T-cell (primary cell): ENCODE data around the gene CDH22. TPM values are rescaled to one million over a fixed set of nuclear protein-coding genes. Genes with fewer than 3 reads are reported as not detected.

Experiments
- ATAC-seq, 4 experiments: fragments of 200-7000 bp in 3 of 4; fragments of 150-1000 bp in 1 of 4; cut with Tn5 transposase; replicated peaks in 1 of 4; 1 replicate in 3 of 4; 2 replicates in 1 of 4; pipeline ENCODE4 v1.10.0; 2021; ENCODE audit warnings: moderate library complexity in 3 of 4, mild to moderate bottlenecking in 2 of 4, moderate number of reproducible peaks in 1 of 4
- CTCF ChIA-PET, 2 donors: fragments of 300-600 bp; sonication (Branson Sonifier 250); formaldehyde crosslinking; loops; one replicate each; lab custom pipeline; 2022; ENCODE audit warnings: antibody characterized with exemption in 2 of 2; lab: Charles Lee
- POLR2A ChIA-PET, 2 donors: fragments of 300-600 bp; sonication (Branson Sonifier 250); formaldehyde crosslinking; loops; one replicate each; lab custom pipeline; 2022; ENCODE audit warnings: antibody characterized with exemption in 2 of 2; lab: Charles Lee
- DNase-seq, 35 experiments: peaks; one replicate each; pipeline versions ENCODE4 v3.0.0 to v3.0.0-alpha.2; 2013 to 2023
- H3K27ac ChIP-seq: one replicate; pipeline ENCODE4 v1.5.1; 2013; ENCODE audit warnings: low read length
- H3K27me3 ChIP-seq, 2 experiments: replicated peaks in 1 of 2; 1 replicate in 1 of 2; 2 replicates in 1 of 2; pipeline versions ENCODE4 v1.6.1 to v1.7.0; 2013; ENCODE audit warnings: low read length in 1 of 2, mixed read lengths in 1 of 2; ENCODE audit not compliant: control insufficient read depth in 2 of 2, insufficient read depth in 2 of 2; ENCODE audit errors: extremely low read depth in 1 of 2
- H3K36me3 ChIP-seq, 2 donors: 1 replicate in 1 of 2; 2 replicates in 1 of 2; pipeline versions ENCODE4 v1.6.1 to v1.7.0; 2013; ENCODE audit warnings: low read length in 1 of 2; ENCODE audit not compliant: control insufficient read depth in 2 of 2, insufficient read depth in 1 of 2; ENCODE audit errors: extremely low read depth in 1 of 2
- H3K4me1 ChIP-seq, 2 experiments: 1 replicate in 1 of 2; 2 replicates in 1 of 2; pipeline versions ENCODE4 v1.6.1 to v1.7.0; 2013; ENCODE audit warnings: low read length in 2 of 2, mixed read lengths in 1 of 2; ENCODE audit not compliant: insufficient read depth in 2 of 2, control insufficient read depth in 1 of 2; ENCODE audit errors: extremely low read depth in 1 of 2
- H3K4me3 ChIP-seq, 2 donors: 1 replicate in 1 of 2; 2 replicates in 1 of 2; pipeline versions ENCODE4 v1.5.1 to v1.7.0; 2013; ENCODE audit warnings: mild to moderate bottlenecking in 2 of 2, low read length in 1 of 2, moderate library complexity in 1 of 2; ENCODE audit not compliant: control insufficient read depth in 1 of 2; ENCODE audit errors: extremely low read depth in 1 of 2
- H3K9me3 ChIP-seq: 2 replicates; pipeline ENCODE4 v1.7.0; 2013
- H3K27ac Mint-ChIP-seq, 2 donors: one replicate each; pipeline ENCODE4 v1.8.0; 2020 to 2021; ENCODE audit warnings: mild to moderate bottlenecking in 2 of 2, mixed read lengths in 2 of 2
- H3K27me3 Mint-ChIP-seq, 2 donors: one replicate each; pipeline ENCODE4 v1.8.0; 2021 to 2022; ENCODE audit warnings: mixed read lengths in 2 of 2
- H3K36me3 Mint-ChIP-seq: one replicate; pipeline ENCODE4 v1.8.0; 2021; ENCODE audit warnings: mixed read lengths
- H3K4me1 Mint-ChIP-seq, 3 donors: one replicate each; pipeline ENCODE4 v1.8.0; 2020 to 2022; ENCODE audit warnings: mixed read lengths in 3 of 3, mild to moderate bottlenecking in 1 of 3
- H3K4me3 Mint-ChIP-seq, 3 donors: one replicate each; pipeline ENCODE4 v1.8.0; 2020 to 2022; ENCODE audit warnings: mild to moderate bottlenecking in 3 of 3, mixed read lengths in 3 of 3, moderate library complexity in 3 of 3
- H3K9me3 Mint-ChIP-seq, 3 donors: one replicate each; pipeline ENCODE4 v1.8.0; 2020 to 2022; ENCODE audit warnings: mixed read lengths in 3 of 3
- WGBS: methylation state at CpG from one replicate; pipeline ENCODE4 v1.1.5; 2013; ENCODE audit warnings: missing lambda C conversion rate; ENCODE audit not compliant: insufficient coverage; 5-methylcytosine and 5-hydroxymethylcytosine counted together
- total RNA-seq, 35 experiments: library from RNA in 6 of 35; stranded (reverse) in 6 of 35; fragments of 120-200 nt in 1 of 35; gene quantifications; one replicate each; pipeline versions ENCODE4 v1.2.1 to v1.2.4 and lab custom pipeline; 2013 to 2026

The CDH22 gene
- total RNA-seq, 5 donors from 2014 or later (not counting 1 experiment from before 2014, with no cell fraction given): not detected

GRCh38 chr20:46211331-46211722 is 97.0 kb downstream of the CDH22 start:
- Mint-ChIP-seq H3K9me3 (no peaks in the 10 kb centered on the region), H3K27ac (no peak overlapping the region), H3K4me1 (peaks cover 3 to 5% (median 4%) of the 10 kb centered on the region in 3 donors), H3K4me3 (no peak overlapping the region), H3K27me3 (peaks cover 43 to 48% of the 10 kb centered on the region in 2 donors), H3K36me3 (no peaks in the 10 kb centered on the region)
- ATAC-seq: no peak
- Histone ChIP-seq H3K27me3 (peaks cover 0 to 53% of the 10 kb centered on the region in 2 experiments), H3K27ac (no peak overlapping the region), H3K36me3 (no peaks in the 10 kb centered on the region), H3K9me3 (no peaks in the 10 kb centered on the region), H3K4me3 (no peak overlapping the region), H3K4me1 (no peaks in the 10 kb centered on the region)
- WGBS: 62% methylated on average over 6 of the region's 8 CpGs
- POLR2A ChIA-PET: no interaction called here
- CTCF ChIA-PET: no interaction called here
- DNase-seq: no peak

GRCh38 chr20:46210672-46211330 is 97.5 kb downstream of the CDH22 start:
- no peak for ATAC-seq

GRCh38 chr20:46209930-46210671 is 98.2 kb downstream of the CDH22 start:
- Histone ChIP-seq H3K4me1 (peaks cover 0 to 10% of the 10 kb centered on the region in 2 experiments), H3K4me3 (no peak overlapping the region), H3K27ac (no peak overlapping the region), H3K9me3 (no peaks in the 10 kb centered on the region), H3K36me3 (no peaks in the 10 kb centered on the region), H3K27me3 (peaks cover 0 to 53% of the 10 kb centered on the region in 2 experiments)
- DNase-seq: no peak
- ChIA-PET CTCF (no interaction called here), POLR2A (no interaction called here)
- Mint-ChIP-seq H3K27me3 (peaks cover 40 to 44% of the 10 kb centered on the region in 2 donors), H3K4me3 (no peak overlapping the region), H3K36me3 (no peaks in the 10 kb centered on the region), H3K4me1 (peaks cover 16 to 18% (median 16%) of the 10 kb centered on the region in 3 donors), H3K9me3 (no peaks in the 10 kb centered on the region), H3K27ac (no peak overlapping the region)
- ATAC-seq: no peak
- 53% methylated on average over 62 of the region's 63 CpGs for WGBS

More at GRCh38 chr20:46210672-46211330, 97.5 kb downstream of the CDH22 start:
- no peak overlapping the region for H3K4me3 ChIP-seq
- Mint-ChIP-seq H3K36me3 (no peaks in the 10 kb centered on the region), H3K27me3 (peaks cover 43 to 48% of the 10 kb centered on the region in 2 donors), H3K4me3 (no peak overlapping the region), H3K4me1 (peaks cover 9 to 11% (median 9%) of the 10 kb centered on the region in 3 donors), H3K27ac (no peak overlapping the region), H3K9me3 (no peaks in the 10 kb centered on the region)
- H3K4me1 ChIP-seq: peaks cover 0 to 3% of the 10 kb centered on the region in 2 experiments
- peaks cover 0 to 52% of the 10 kb centered on the region in 2 experiments for H3K27me3 ChIP-seq
- no peak overlapping the region for H3K27ac ChIP-seq
- WGBS: 72% methylated on average over 14 of the region's 18 CpGs
- H3K9me3 ChIP-seq: no peaks in the 10 kb centered on the region
- ChIA-PET CTCF (no interaction called here), POLR2A (no interaction called here)
- no peaks in the 10 kb centered on the region for H3K36me3 ChIP-seq
- DNase-seq: no peak

GRCh38 chr20:46207793-46208192 is 100.5 kb downstream of the CDH22 start:
- no peak overlapping the region for H3K4me3 Mint-ChIP-seq
- peaks cover 0 to 55% of the 10 kb centered on the region in 2 experiments for H3K27me3 ChIP-seq
- DNase-seq (no peak), ATAC-seq (no peak)
- no peaks in the 10 kb centered on the region for H3K36me3 ChIP-seq
- CTCF ChIA-PET: interaction anchor here in 1 of 2 donors (0.6 kb wide), 1 partner anchor 98 kb away, joined by 3 read pairs; no protein-coding TSS in a partner anchor
- peaks cover 38 to 46% of the 10 kb centered on the region in 2 donors for H3K27me3 Mint-ChIP-seq
- no peak overlapping the region for H3K27ac Mint-ChIP-seq
- peaks cover 2 to 22% of the 10 kb centered on the region in 2 experiments for H3K4me1 ChIP-seq
- H3K4me3 ChIP-seq: no peak overlapping the region
- POLR2A ChIA-PET: no interaction called here
- H3K9me3 Mint-ChIP-seq: no peaks in the 10 kb centered on the region
- no peaks in the 10 kb centered on the region for H3K9me3 ChIP-seq
- peaks cover 32 to 34% (median 33%) of the 10 kb centered on the region in 3 donors for H3K4me1 Mint-ChIP-seq
- no peaks in the 10 kb centered on the region for H3K36me3 Mint-ChIP-seq
- no peak overlapping the region for H3K27ac ChIP-seq
- no CpG with 5 or more reads among the region's 2 CpGs for WGBS

GRCh38 chr20:46206992-46207549 is 101.2 kb downstream of the CDH22 start:
- Mint-ChIP-seq H3K27ac (no peak overlapping the region), H3K4me3 (peak overlapping the region in 1 of 3 donors; percentile 19), H3K36me3 (no peaks in the 10 kb centered on the region), H3K4me1 (peaks cover 32 to 34% (median 33%) of the 10 kb centered on the region in 3 donors), H3K27me3 (peaks cover 36 to 43% of the 10 kb centered on the region in 2 donors), H3K9me3 (no peaks in the 10 kb centered on the region)
- POLR2A ChIA-PET: no interaction called here
- CTCF ChIA-PET: no interaction called here
- H3K4me1 ChIP-seq: peaks cover 2 to 22% of the 10 kb centered on the region in 2 experiments
- no peak overlapping the region for H3K27ac ChIP-seq
- H3K36me3 ChIP-seq: no peaks in the 10 kb centered on the region
- H3K27me3 ChIP-seq: peaks cover 0 to 54% of the 10 kb centered on the region in 2 experiments
- H3K4me3 ChIP-seq: no peak overlapping the region
- no peak for ATAC-seq
- no peaks in the 10 kb centered on the region for H3K9me3 ChIP-seq
- DNase-seq: no peak
- 65% methylated on average over 3 of the region's 6 CpGs for WGBS

GRCh38 chr20:46206025-46206424 is 102.3 kb downstream of the CDH22 start:
- Histone ChIP-seq H3K27me3 (peaks cover 0 to 57% of the 10 kb centered on the region in 2 experiments), H3K4me3 (no peak overlapping the region), H3K27ac (no peak overlapping the region), H3K4me1 (peaks cover 2 to 22% of the 10 kb centered on the region in 2 experiments), H3K9me3 (no peaks in the 10 kb centered on the region), H3K36me3 (no peaks in the 10 kb centered on the region)
- Mint-ChIP-seq H3K36me3 (no peaks in the 10 kb centered on the region), H3K4me1 (peaks cover 32 to 34% (median 33%) of the 10 kb centered on the region in 3 donors), H3K27ac (peak overlapping the region in 1 of 2 donors; percentile 83), H3K9me3 (no peaks in the 10 kb centered on the region), H3K27me3 (peaks cover 35 to 41% of the 10 kb centered on the region in 2 donors), H3K4me3 (peak overlapping the region in 1 of 3 donors; percentile 49)
- CTCF ChIA-PET: interaction anchor here in 1 of 2 donors (0.7 kb wide), 1 partner anchor 59 kb away, joined by 4 read pairs; no protein-coding TSS in a partner anchor
- POLR2A ChIA-PET: interaction anchor here in 1 of 2 donors (0.5 kb wide), 1 partner anchor 127 kb away, joined by 4 read pairs; no protein-coding TSS in a partner anchor
- DNase-seq: peak in 2 of 35 experiments; percentile 5 to 25
- ATAC-seq: no peak
- 27% methylated on average over 3 of the region's 5 CpGs for WGBS
